ENCODE results near the gene GP9.

DNA sequence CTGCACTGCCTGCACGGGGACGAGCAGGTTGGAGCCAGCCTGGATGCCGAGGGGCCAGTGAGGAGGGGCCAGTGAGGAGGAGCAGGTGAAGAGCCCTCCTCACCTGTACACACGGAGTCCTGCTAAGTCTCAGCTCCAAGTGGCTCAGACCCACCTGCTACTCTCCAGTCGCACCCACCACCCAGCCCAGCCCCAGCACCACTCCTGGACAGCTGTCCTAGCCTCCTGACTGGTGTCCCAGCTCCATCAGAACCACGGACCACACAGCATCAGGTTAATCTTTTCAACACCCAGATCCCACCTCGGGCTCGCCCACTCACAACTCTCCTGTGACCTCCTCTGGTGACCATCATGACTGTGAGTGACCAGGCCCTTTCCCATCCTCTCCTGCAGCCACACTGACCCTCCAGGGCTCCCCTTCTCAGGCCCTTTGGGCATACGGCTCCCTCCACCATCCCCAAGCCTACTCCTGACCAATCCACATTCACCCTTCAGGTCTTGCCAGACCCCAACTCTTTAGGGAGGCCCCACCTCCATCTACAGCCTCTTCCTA, 45.7 kb upstream of the GP9 start:
- TF ChIP-seq, protein P1, sequence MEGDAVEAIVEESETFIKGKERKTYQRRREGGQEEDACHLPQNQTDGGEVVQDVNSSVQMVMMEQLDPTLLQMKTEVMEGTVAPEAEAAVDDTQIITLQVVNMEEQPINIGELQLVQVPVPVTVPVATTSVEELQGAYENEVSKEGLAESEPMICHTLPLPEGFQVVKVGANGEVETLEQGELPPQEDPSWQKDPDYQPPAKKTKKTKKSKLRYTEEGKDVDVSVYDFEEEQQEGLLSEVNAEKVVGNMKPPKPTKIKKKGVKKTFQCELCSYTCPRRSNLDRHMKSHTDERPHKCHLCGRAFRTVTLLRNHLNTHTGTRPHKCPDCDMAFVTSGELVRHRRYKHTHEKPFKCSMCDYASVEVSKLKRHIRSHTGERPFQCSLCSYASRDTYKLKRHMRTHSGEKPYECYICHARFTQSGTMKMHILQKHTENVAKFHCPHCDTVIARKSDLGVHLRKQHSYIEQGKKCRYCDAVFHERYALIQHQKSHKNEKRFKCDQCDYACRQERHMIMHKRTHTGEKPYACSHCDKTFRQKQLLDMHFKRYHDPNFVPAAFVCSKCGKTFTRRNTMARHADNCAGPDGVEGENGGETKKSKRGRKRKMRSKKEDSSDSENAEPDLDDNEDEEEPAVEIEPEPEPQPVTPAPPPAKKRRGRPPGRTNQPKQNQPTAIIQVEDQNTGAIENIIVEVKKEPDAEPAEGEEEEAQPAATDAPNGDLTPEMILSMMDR (IDR thresholded peaks at IDR 0.05; ENCODE audit: low read length): no peak
- no peak for TF ChIP-seq EZH2 (IDR thresholded peaks at IDR 0.05; ENCODE audit: borderline replicate concordance, low read length)

All from OCI-LY1 (cell line).